ENCODE measurements around the gene CTIF. TPM values are rescaled to one million over a fixed set of nuclear protein-coding genes. Genes with fewer than 3 reads are reported as not detected.

The CTIF gene
- total and polyA plus RNA-seq, 2 experiments from 2014 or later = 8.6 to 14.4 TPM

DNA sequence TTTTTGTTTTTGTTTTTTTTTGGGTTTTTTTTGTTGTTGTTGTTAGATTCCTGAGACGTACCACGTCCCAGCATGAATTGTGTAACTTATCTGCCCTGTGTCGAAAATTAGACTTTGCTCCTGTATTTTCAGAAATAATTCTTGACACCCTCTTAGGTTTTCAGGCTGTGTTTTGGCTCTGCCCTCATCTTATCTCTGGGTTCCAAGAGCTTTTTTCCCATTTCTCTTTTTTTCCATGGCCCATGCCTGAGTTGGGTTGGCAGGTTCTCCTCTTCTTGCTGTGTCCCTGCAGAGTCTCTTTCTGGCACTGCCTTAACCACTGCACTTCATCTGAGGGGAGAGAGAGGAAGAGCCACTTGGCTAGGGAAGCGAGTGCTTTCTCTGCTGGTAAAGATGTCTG lies 42.4 kb downstream of the CTIF start (continued):
- TF ChIP-seq, protein P1, sequence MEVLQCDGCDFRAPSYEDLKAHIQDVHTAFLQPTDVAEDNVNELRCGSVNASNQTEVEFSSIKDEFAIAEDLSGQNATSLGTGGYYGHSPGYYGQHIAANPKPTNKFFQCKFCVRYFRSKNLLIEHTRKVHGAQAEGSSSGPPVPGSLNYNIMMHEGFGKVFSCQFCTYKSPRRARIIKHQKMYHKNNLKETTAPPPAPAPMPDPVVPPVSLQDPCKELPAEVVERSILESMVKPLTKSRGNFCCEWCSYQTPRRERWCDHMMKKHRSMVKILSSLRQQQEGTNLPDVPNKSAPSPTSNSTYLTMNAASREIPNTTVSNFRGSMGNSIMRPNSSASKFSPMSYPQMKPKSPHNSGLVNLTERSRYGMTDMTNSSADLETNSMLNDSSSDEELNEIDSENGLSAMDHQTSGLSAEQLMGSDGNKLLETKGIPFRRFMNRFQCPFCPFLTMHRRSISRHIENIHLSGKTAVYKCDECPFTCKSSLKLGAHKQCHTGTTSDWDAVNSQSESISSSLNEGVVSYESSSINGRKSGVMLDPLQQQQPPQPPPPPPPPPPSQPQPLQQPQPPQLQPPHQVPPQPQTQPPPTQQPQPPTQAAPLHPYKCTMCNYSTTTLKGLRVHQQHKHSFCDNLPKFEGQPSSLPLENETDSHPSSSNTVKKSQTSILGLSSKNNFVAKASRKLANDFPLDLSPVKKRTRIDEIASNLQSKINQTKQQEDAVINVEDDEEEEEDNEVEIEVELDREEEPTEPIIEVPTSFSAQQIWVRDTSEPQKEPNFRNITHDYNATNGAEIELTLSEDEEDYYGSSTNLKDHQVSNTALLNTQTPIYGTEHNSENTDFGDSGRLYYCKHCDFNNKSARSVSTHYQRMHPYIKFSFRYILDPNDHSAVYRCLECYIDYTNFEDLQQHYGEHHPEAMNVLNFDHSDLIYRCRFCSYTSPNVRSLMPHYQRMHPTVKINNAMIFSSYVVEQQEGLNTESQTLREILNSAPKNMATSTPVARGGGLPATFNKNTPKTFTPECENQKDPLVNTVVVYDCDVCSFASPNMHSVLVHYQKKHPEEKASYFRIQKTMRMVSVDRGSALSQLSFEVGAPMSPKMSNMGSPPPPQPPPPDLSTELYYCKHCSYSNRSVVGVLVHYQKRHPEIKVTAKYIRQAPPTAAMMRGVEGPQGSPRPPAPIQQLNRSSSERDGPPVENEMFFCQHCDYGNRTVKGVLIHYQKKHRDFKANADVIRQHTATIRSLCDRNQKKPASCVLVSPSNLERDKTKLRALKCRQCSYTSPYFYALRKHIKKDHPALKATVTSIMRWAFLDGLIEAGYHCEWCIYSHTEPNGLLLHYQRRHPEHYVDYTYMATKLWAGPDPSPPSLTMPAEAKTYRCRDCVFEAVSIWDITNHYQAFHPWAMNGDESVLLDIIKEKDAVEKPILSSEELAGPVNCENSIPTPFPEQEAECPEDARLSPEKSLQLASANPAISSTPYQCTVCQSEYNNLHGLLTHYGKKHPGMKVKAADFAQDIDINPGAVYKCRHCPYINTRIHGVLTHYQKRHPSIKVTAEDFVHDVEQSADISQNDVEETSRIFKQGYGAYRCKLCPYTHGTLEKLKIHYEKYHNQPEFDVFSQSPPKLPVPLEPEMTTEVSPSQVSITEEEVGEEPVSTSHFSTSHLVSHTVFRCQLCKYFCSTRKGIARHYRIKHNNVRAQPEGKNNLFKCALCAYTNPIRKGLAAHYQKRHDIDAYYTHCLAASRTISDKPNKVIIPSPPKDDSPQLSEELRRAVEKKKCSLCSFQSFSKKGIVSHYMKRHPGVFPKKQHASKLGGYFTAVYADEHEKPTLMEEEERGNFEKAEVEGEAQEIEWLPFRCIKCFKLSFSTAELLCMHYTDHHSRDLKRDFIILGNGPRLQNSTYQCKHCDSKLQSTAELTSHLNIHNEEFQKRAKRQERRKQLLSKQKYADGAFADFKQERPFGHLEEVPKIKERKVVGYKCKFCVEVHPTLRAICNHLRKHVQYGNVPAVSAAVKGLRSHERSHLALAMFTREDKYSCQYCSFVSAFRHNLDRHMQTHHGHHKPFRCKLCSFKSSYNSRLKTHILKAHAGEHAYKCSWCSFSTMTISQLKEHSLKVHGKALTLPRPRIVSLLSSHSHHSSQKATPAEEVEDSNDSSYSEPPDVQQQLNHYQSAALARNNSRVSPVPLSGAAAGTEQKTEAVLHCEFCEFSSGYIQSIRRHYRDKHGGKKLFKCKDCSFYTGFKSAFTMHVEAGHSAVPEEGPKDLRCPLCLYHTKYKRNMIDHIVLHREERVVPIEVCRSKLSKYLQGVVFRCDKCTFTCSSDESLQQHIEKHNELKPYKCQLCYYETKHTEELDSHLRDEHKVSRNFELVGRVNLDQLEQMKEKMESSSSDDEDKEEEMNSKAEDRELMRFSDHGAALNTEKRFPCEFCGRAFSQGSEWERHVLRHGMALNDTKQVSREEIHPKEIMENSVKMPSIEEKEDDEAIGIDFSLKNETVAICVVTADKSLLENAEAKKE (CRISPR knock-in tag; IDR thresholded peaks at IDR 0.05) = no peak
- TF ChIP-seq EZH2 (IDR thresholded peaks at IDR 0.05; ENCODE audit: low read depth, unreplicated experiment) = no peak
- TF ChIP-seq, protein P2, sequence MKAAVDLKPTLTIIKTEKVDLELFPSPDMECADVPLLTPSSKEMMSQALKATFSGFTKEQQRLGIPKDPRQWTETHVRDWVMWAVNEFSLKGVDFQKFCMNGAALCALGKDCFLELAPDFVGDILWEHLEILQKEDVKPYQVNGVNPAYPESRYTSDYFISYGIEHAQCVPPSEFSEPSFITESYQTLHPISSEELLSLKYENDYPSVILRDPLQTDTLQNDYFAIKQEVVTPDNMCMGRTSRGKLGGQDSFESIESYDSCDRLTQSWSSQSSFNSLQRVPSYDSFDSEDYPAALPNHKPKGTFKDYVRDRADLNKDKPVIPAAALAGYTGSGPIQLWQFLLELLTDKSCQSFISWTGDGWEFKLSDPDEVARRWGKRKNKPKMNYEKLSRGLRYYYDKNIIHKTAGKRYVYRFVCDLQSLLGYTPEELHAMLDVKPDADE (IDR thresholded peaks at IDR 0.05) = no peak
- no peak for TF ChIP-seq CREB1 (CRISPR knock-in tag; IDR thresholded peaks at IDR 0.05; ENCODE audit: low read depth)
- no peak for TF ChIP-seq STAT1 (IDR thresholded peaks at IDR 0.05; ENCODE audit: unreplicated experiment)
- no peak for TF ChIP-seq EZH2phosphoT487 (IDR thresholded peaks at IDR 0.05; ENCODE audit: unreplicated experiment)
- TF ChIP-seq POLR2AphosphoS5 (IDR thresholded peaks at IDR 0.05; ENCODE audit: low read depth) = no peak
- TF ChIP-seq ZNF331 (CRISPR knock-in tag; IDR thresholded peaks at IDR 0.05; ENCODE audit: low read depth) = no peak
- TF ChIP-seq JUNB (IDR thresholded peaks at IDR 0.05; ENCODE audit: unreplicated experiment) = no peak

DNA sequence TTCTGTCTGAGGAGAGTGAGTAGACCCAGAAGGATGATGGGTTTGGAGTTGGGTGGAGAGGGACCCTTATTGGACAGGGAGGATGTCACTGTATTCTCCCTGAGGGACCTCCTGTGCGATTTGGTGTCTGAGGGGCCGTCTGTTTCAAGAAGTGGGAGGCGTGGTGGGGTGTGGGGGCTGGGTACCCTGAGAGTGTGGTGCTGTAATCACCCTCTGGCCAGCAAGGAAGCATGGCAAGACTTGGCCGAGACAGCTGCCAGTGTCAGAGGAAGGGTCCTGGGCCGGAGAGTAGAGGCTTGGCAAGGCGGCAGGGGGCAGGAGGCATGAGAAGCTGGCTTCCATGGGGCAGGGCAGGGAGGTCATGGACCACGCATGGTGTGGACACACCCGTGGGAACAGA lies 43.1 kb downstream of the CTIF start:
- DNase-seq (ENCODE audit: low spot score) = no peak
- H4K20me1 ChIP-seq (replicated peaks; ENCODE audit: insufficient read depth) = no peaks in the 10 kb centered on the region; the same call in 1 of the 2 replicates
- H2AFZ ChIP-seq = no peak overlapping the region
- H3K9me2 ChIP-seq (ENCODE audit: insufficient read depth) = 0 out of 2 replicates have a peak, but pooled peaks cover 7% of the 10 kb centered on the region
- no peak for ATAC-seq
- H3K27me3 ChIP-seq (ENCODE audit: insufficient read depth) = no peaks in the 10 kb centered on the region
- peaks cover 18% of the 10 kb centered on the region for H3K4me1 Mint-ChIP-seq
- no peak for TF ChIP-seq EZH2 (IDR thresholded peaks at IDR 0.05; ENCODE audit: low read depth, unreplicated experiment)
- TF ChIP-seq STAT1 (IDR thresholded peaks at IDR 0.05; ENCODE audit: unreplicated experiment) = no peak
- no peak for TF ChIP-seq EZH2phosphoT487 (IDR thresholded peaks at IDR 0.05; ENCODE audit: unreplicated experiment)
- no peak overlapping the region for H3K4me2 ChIP-seq
- H3K36me3 ChIP-seq (ENCODE audit: insufficient read depth) = peaks cover 10% of the 10 kb centered on the region; the same call in 1 of the 2 replicates
- no peak overlapping the region for H3K27ac ChIP-seq (ENCODE audit: low read depth)
- H3K79me2 ChIP-seq (replicated peaks; ENCODE audit: insufficient read depth) = peaks cover 61% of the 10 kb centered on the region
- H3K27ac Mint-ChIP-seq = no peak overlapping the region
- H3K36me3 Mint-ChIP-seq (ENCODE audit: low read depth) = peaks cover 11% of the 10 kb centered on the region
- no peaks in the 10 kb centered on the region for H3F3A ChIP-seq (replicated peaks; ENCODE audit: low read depth)
- peaks cover 18% of the 10 kb centered on the region for H3K4me1 ChIP-seq (ENCODE audit: insufficient read depth)
- no peaks in the 10 kb centered on the region for H3K9me3 Mint-ChIP-seq
- no peak overlapping the region for H3K4me3 Mint-ChIP-seq
- no peak overlapping the region for H3K4me3 ChIP-seq
- H3K27me3 Mint-ChIP-seq (ENCODE audit: insufficient read depth, low read depth, poor library complexity) = peaks cover 4% of the 10 kb centered on the region
